ENCODE measurements around the gene UGT1A7.

DNA sequence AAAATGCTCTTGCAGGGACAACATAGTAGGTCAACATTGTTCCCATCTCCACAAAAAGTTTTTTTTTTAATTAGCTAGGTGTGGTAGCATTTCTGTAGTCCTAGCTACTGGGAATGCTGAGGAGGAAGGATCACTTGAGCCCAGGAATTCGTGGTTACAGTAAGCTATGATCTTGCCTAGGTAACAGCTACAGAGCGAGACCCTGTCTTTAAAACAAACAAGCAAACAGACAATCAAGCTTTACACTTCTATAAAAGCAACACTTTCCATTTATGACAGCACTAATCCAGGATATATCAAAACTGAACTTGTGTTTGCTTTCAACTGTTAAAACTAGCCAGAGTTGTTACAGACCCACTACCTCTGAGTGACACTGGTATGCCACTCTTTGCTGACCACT lies 59.2 kb downstream of the UGT1A7 start:
- TF ChIP-seq, protein P1, sequence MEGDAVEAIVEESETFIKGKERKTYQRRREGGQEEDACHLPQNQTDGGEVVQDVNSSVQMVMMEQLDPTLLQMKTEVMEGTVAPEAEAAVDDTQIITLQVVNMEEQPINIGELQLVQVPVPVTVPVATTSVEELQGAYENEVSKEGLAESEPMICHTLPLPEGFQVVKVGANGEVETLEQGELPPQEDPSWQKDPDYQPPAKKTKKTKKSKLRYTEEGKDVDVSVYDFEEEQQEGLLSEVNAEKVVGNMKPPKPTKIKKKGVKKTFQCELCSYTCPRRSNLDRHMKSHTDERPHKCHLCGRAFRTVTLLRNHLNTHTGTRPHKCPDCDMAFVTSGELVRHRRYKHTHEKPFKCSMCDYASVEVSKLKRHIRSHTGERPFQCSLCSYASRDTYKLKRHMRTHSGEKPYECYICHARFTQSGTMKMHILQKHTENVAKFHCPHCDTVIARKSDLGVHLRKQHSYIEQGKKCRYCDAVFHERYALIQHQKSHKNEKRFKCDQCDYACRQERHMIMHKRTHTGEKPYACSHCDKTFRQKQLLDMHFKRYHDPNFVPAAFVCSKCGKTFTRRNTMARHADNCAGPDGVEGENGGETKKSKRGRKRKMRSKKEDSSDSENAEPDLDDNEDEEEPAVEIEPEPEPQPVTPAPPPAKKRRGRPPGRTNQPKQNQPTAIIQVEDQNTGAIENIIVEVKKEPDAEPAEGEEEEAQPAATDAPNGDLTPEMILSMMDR (IDR thresholded peaks at IDR 0.05; ENCODE audit: low read depth, low read length, poor library complexity, severe bottlenecking) = no peak
- no peak for TF ChIP-seq EZH2phosphoT487 (IDR thresholded peaks at IDR 0.05; ENCODE audit: borderline replicate concordance, low read length)

Measured in DOHH2 (cell line).